HepG2 (cell line): ENCODE measurements around the gene ZMYND8. TPM values are rescaled to one million over a fixed set of nuclear protein-coding genes. Genes with fewer than 3 reads are reported as not detected.

ENCODE experiments used
- FOXA3 ChIP-seq: IDR thresholded peaks from 2 replicates; pipeline ENCODE4 v1.6.1; 2016; ENCODE audit warnings: missing genetic modification reagents, missing compliant biosample characterization
- HMG20A ChIP-seq: IDR thresholded peaks from 2 replicates; pipeline ENCODE4 v1.6.1; 2016; ENCODE audit warnings: borderline replicate concordance
- HMG20B ChIP-seq: conservative IDR thresholded peaks from 2 replicates; pipeline ENCODE4 v1.6.1; 2016; ENCODE audit warnings: missing genetic modification reagents, missing compliant biosample characterization
- HOXD1 ChIP-seq: sonication (generic); formaldehyde crosslinking; IDR thresholded peaks from 2 replicates; pipeline ENCODE4 v1.5.0; 2020; ENCODE audit warnings: missing genetic modification reagents
- IKZF4 ChIP-seq: sonication (generic); formaldehyde crosslinking; IDR thresholded peaks from 2 replicates; pipeline ENCODE4 v1.5.1; 2020; ENCODE audit warnings: borderline replicate concordance, mild to moderate bottlenecking, low read depth, missing genetic modification reagents; ENCODE audit errors: not compliant biosample characterization
- KDM5B ChIP-seq: sonication (generic); formaldehyde crosslinking; IDR thresholded peaks from 2 replicates; pipeline ENCODE4 v1.4.0; 2020; ENCODE audit warnings: missing genetic modification reagents, mild to moderate bottlenecking, borderline replicate concordance
- MXD1 ChIP-seq: sonication (generic); formaldehyde crosslinking; IDR thresholded peaks from 2 replicates; pipeline ENCODE4 v1.4.0; 2020; ENCODE audit warnings: mild to moderate bottlenecking, missing genetic modification reagents
- NFKBIZ ChIP-seq: IDR thresholded peaks from 2 replicates; pipeline ENCODE4 v1.6.1; 2018; ENCODE audit warnings: missing genetic modification reagents, missing compliant biosample characterization
- NRL ChIP-seq: sonication (generic); formaldehyde crosslinking; IDR thresholded peaks from 2 replicates; pipeline ENCODE4 v1.5.0; 2020; ENCODE audit warnings: missing genetic modification reagents, mild to moderate bottlenecking, moderate library complexity, borderline replicate concordance
- PAX8 ChIP-seq: sonication (generic); formaldehyde crosslinking; IDR thresholded peaks from 2 replicates; pipeline ENCODE4 v1.8.0; 2022; ENCODE audit warnings: mild to moderate bottlenecking, missing genetic modification reagents, borderline replicate concordance
- PCBP2 ChIP-seq: fragments of 200-400 bp; formaldehyde crosslinking; optimal IDR thresholded peaks from 2 replicates; pipeline ENCODE3; 2018; ENCODE audit warnings: low read length, low read depth; ENCODE audit not compliant: poor library complexity, severe bottlenecking
- PLSCR1 ChIP-seq: sonication (generic); formaldehyde crosslinking; IDR thresholded peaks from 2 replicates; pipeline ENCODE4 v1.5.0; 2020; ENCODE audit warnings: missing genetic modification reagents, mild to moderate bottlenecking, borderline replicate concordance
- POLR2G ChIP-seq: fragments of 200-400 bp; formaldehyde crosslinking; IDR thresholded peaks from 2 replicates; pipeline ENCODE4 v1.6.1; 2018; ENCODE audit warnings: mild to moderate bottlenecking, low read depth, low read length, moderate library complexity
- SALL2 ChIP-seq: sonication (generic); formaldehyde crosslinking; IDR thresholded peaks from 2 replicates; pipeline ENCODE4 v1.8.1; 2023; ENCODE audit warnings: mild to moderate bottlenecking, missing genetic modification reagents, inconsistent platforms
- SRSF1 ChIP-seq: fragments of 200-400 bp; formaldehyde crosslinking; optimal IDR thresholded peaks from 2 replicates; pipeline ENCODE3; 2017; ENCODE audit warnings: mild to moderate bottlenecking, low read depth, low read length, moderate library complexity
- STAG1 ChIP-seq: sonication (generic); formaldehyde crosslinking; IDR thresholded peaks from 2 replicates; pipeline ENCODE4 v1.4.0; 2020; ENCODE audit warnings: missing genetic modification reagents
- SYNCRIP ChIP-seq: fragments of 200-400 bp; formaldehyde crosslinking; IDR thresholded peaks from 2 replicates; pipeline ENCODE4 v1.6.1; 2018; ENCODE audit warnings: mild to moderate bottlenecking, low read depth, low read length; ENCODE audit not compliant: insufficient read depth
- TFAP4 ChIP-seq: sonication (generic); IDR thresholded peaks from 2 replicates; pipeline ENCODE4 v1.6.1; 2016; ENCODE audit warnings: low read depth, borderline replicate concordance
- ZFP90 ChIP-seq: sonication (generic); formaldehyde crosslinking; IDR thresholded peaks from 2 replicates; pipeline ENCODE4 v1.8.0; 2022; ENCODE audit warnings: missing genetic modification reagents, mild to moderate bottlenecking, inconsistent platforms, borderline replicate concordance
- ZNF17 ChIP-seq: sonication (generic); formaldehyde crosslinking; IDR thresholded peaks from 2 replicates; pipeline ENCODE4 v1.5.0; 2020; ENCODE audit warnings: mild to moderate bottlenecking, missing genetic modification reagents
- ZNF224 ChIP-seq: sonication (generic); formaldehyde crosslinking; IDR thresholded peaks from 2 replicates; pipeline ENCODE4 v1.5.0; 2020; ENCODE audit warnings: mild to moderate bottlenecking, missing genetic modification reagents
- ZNF292 ChIP-seq: sonication (generic); formaldehyde crosslinking; IDR thresholded peaks from 2 replicates; pipeline ENCODE4 v1.8.1; 2022; ENCODE audit warnings: mild to moderate bottlenecking, low read depth, missing genetic modification reagents, borderline replicate concordance
- ZNF350 ChIP-seq: sonication (generic); formaldehyde crosslinking; IDR thresholded peaks from 2 replicates; pipeline ENCODE4 v1.4.0; 2020; ENCODE audit warnings: mild to moderate bottlenecking, low read depth, missing genetic modification reagents, borderline replicate concordance
- ZNF430 ChIP-seq: sonication (generic); formaldehyde crosslinking; IDR thresholded peaks from 2 replicates; pipeline ENCODE4 v1.9.0; 2021; ENCODE audit warnings: mild to moderate bottlenecking, missing genetic modification reagents
- ZNF547 ChIP-seq: sonication (generic); formaldehyde crosslinking; IDR thresholded peaks from 2 replicates; pipeline ENCODE4 v1.5.1; 2020; ENCODE audit warnings: mild to moderate bottlenecking, missing genetic modification reagents
- ZNF615 ChIP-seq: sonication (generic); formaldehyde crosslinking; IDR thresholded peaks from 2 replicates; pipeline ENCODE4 v1.5.0; 2020; ENCODE audit warnings: mild to moderate bottlenecking, missing genetic modification reagents, borderline replicate concordance
- polyA plus RNA-seq, 8 experiments: library from polyadenylated mRNA; depleted of rRNA in 3 of 8; stranded (reverse) in 7 of 8; unstranded in 1 of 8; fragments of >200 nt; fragmentation: Illumina TruSeq in 4 of 8; extraction: Trizol in 4 of 8; gene quantifications; 2 replicates each; pipeline versions ENCODE4 v1.2.1 to v1.2.3, GENCODE V29; 2011 to 2016; ENCODE audit warnings: low read depth in 4 of 8, missing spikeins in 1 of 8, mixed read lengths in 1 of 8; ENCODE audit not compliant: insufficient read depth in 1 of 8
- total RNA-seq, 5 experiments: library from RNA; depleted of rRNA; stranded (reverse); fragments of >200 nt; fragmentation: Illumina TruSeq; extraction: Trizol; gene quantifications; 2 replicates each; pipeline ENCODE4 v1.2.3, GENCODE V29; 2016; ENCODE audit warnings: low read depth in 1 of 5

ZMYND8 gene
- total and polyA plus RNA-seq, 2 of the 13 experiments (the other 11 are each of a cell fraction or from before 2014, with no cell fraction given): 53.9 to 84.7 TPM

- TF ChIP-seq PLSCR1 (0 out of 2 replicates have a peak, but pooled peaks have one; percentile 34), PCBP2 (peak; percentile 14), SALL2 (CRISPR knock-in tag) (peak; percentile 99), ZNF224 (peak; percentile 99), ZNF430 (CRISPR knock-in tag) (peak; percentile 94; the same call in 1 of the 2 replicates), HMG20B (CRISPR knock-in tag) (peak; percentile 90), FOXA3 (CRISPR knock-in tag) (peak; percentile 86; the same call in 1 of the 2 replicates), SRSF1 (peak; percentile 65), ZNF17 (CRISPR knock-in tag) (0 out of 2 replicates have a peak, but pooled peaks have one; percentile 83), STAG1 (CRISPR knock-in tag) (peak; percentile 48), TFAP4 (peak; percentile 84), PAX8 (peak; percentile 23), POLR2G (peak; percentile 91), MXD1 (CRISPR knock-in tag) (no peak), ZNF615 (CRISPR knock-in tag) (peak; percentile 97), KDM5B (CRISPR knock-in tag) (peak; percentile 98), ZNF350 (CRISPR knock-in tag) (peak; percentile 99), HOXD1 (CRISPR knock-in tag) (peak; percentile 98), IKZF4 (CRISPR knock-in tag) (no peak), NRL (CRISPR knock-in tag) (peak; percentile 90; the same call in 1 of the 2 replicates), HMG20A (CRISPR knock-in tag) (peak; percentile 85; the same call in 1 of the 2 replicates), ZNF547 (CRISPR knock-in tag) (peak; percentile 88; the same call in 1 of the 2 replicates), ZFP90 (CRISPR knock-in tag) (peak; percentile 99), NFKBIZ (CRISPR knock-in tag) (peak; percentile 98), SYNCRIP (no peak), ZNF292 (CRISPR knock-in tag) (peak; percentile 99)
These were observed 968 bp upstream of the ZMYND8 start (continued) for GRCh38 chr20:47357296-47358038.
